Stomach (tissue), 9 donors: ENCODE measurements around the gene ABCA9. TPM values are rescaled to one million over a fixed set of nuclear protein-coding genes. Genes with fewer than 3 reads are reported as not detected.
"Not testable (repeated sequence)": the region's sequence is repeated elsewhere in the genome, so short reads cannot be mapped to it uniquely, and the experiment has no call there.

Experiments used
- DNase-seq, 2 donors: peaks; one replicate each; pipeline versions ENCODE4 v3.0.0 to v3.0.0-alpha.2; 2013 to 2019
- H3K27ac ChIP-seq, 5 donors: fragments of 200-600 bp in 4 of 5; sonication (generic) in 4 of 5; one replicate each; pipeline ENCODE4 v1.5.1; 2013 to 2019; ENCODE audit warnings: mild to moderate bottlenecking in 1 of 5, moderate library complexity in 1 of 5
- H3K27me3 ChIP-seq, 3 donors: fragments of 200-600 bp; sonication (generic); one replicate each; pipeline ENCODE4 v1.5.1; 2017 to 2019; ENCODE audit warnings: mixed run types in 1 of 3
- H3K36me3 ChIP-seq, 4 donors: fragments of 200-600 bp; sonication (generic); 1 replicate in 3 of 4; 2 replicates in 1 of 4; pipeline ENCODE4 v1.5.1; 2016 to 2019
- H3K4me1 ChIP-seq, 4 donors: fragments of 200-600 bp; sonication (generic); one replicate each; pipeline ENCODE4 v1.5.1; 2016 to 2019
- H3K4me3 ChIP-seq, 4 donors: fragments of 200-600 bp; sonication (generic) in 3 of 4; one replicate each; pipeline ENCODE4 v1.5.1; 2016 to 2019; ENCODE audit warnings: mild to moderate bottlenecking in 1 of 4
- H3K9me3 ChIP-seq, 4 donors: fragments of 200-600 bp; sonication (generic); one replicate each; pipeline ENCODE4 v1.5.1; 2016 to 2019
- EP300 ChIP-seq: sonication (generic); formaldehyde crosslinking; IDR thresholded peaks from one replicate; pipeline ENCODE4 v1.6.1; 2017; ENCODE audit warnings: antibody characterized with exemption
- POLR2A ChIP-seq, 4 donors: fragments of 450-650 bp; IDR thresholded peaks; one replicate each; pipeline ENCODE4 v1.6.1; 2016; ENCODE audit warnings: antibody characterized with exemption in 4 of 4, control low read depth in 2 of 4, mild to moderate bottlenecking in 1 of 4, moderate library complexity in 1 of 4
- POLR2AphosphoS5 ChIP-seq, 3 donors: sonication (generic); formaldehyde crosslinking; IDR thresholded peaks; one replicate each; pipeline ENCODE4 v1.6.1; 2016; ENCODE audit warnings: antibody characterized with exemption in 3 of 3
- WGBS, 5 donors: extraction: QIAGEN DNeasy Blood & Tissue Kit in 3 of 5; methylation state at CpG; one replicate each; pipeline versions ENCODE4 v1.1.5 to v1.1.7; 2013 to 2018; 5-methylcytosine and 5-hydroxymethylcytosine counted together
- intact Hi-C: fragments of 100-400 bp; cut with DNase I; formaldehyde crosslinking; loops from one replicate; pipeline ENCODE4 v1.15.1; 2023; ENCODE audit warnings: low total_unique reads
- polyA plus RNA-seq, 3 donors: library from polyadenylated mRNA; stranded (reverse); fragments of 200-250 nt; gene quantifications; one replicate each; pipeline ENCODE4 v1.2.3, GENCODE V29; 2013
- total RNA-seq, 5 donors: library from RNA; depleted of rRNA; stranded (reverse); fragments of >200 nt; gene quantifications; one replicate each; pipeline versions ENCODE4 v1.1.0 to v1.2.3, GENCODE V29; 2014 to 2016
- TF ChIP-seq, protein P1 (sequence below), 7 experiments: fragments of 450-650 bp in 4 of 7; fragments of 200-600 bp in 3 of 7; sonication (generic) in 3 of 7; IDR thresholded peaks; one replicate each; pipeline ENCODE4 v1.5.1; 2016 to 2019; ENCODE audit warnings: antibody characterized with exemption in 7 of 7, control low read depth in 2 of 7, mild to moderate bottlenecking in 1 of 7
- donor health status: healthy with polysubstance abuse.
- donor health status: Bipolar disorder and iron deficiency.
- donor health status: healthy.

ABCA9 gene
- total and polyA plus RNA-seq, 8 donors: 1.4 to 38.5 (median 5.0) TPM

DNA sequence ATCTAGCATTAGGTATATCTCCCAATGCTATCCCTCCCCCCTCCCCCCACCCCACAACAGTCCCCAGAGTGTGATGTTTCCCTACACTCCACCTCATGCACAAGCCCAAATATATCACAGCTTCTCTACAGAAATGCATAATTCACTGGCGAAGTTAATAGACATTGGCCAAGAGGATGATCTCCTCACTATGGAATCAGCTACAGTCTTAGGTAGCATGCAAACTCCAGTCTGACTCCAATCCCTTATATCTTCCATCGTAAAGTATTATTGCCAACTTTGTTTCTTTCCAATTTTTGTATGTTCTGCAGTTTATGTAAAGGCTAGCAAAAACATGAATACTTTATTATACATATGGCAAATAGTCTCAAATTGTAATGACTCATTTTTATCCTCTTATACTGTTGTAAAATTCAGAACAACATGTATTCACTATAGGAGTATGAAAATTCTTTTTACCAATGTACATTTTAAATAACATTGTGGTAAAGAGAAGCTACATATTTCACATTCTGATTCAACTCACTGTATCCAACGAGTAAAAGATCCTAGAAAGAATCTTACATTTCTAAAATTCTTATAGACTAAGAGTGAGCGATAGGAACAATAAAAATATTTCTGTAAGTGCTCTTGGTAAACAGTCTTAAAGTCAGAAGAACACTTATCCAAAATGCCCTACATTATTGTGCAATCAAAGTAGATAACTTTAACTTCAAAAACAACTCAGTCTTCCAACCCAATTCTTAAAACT, 106.4 kb downstream of the ABCA9 start:
- 60 to 71% (median 62%) methylated on average over 4 of the region's 4 CpGs for WGBS, 5 donors
- Histone ChIP-seq H3K4me3 (peak overlapping the region; percentile 9 to 41 (median 31)), H3K27ac (peak overlapping the region in 4 of 5 donors; percentile 9 to 63 (median 24)), H3K4me1 (no peaks in the 10 kb centered on the region), H3K27me3 (no peaks in the 10 kb centered on the region), H3K36me3 (no peaks in the 10 kb centered on the region), H3K9me3 (no peaks in the 10 kb centered on the region)
- intact Hi-C loops: no loop called here
- peak in 1 of 2 donors; percentile 30 for DNase-seq
- no peak for TF ChIP-seq POLR2AphosphoS5 (IDR thresholded peaks at IDR 0.05)
- TF ChIP-seq EP300: no peak
- TF ChIP-seq, protein P1, sequence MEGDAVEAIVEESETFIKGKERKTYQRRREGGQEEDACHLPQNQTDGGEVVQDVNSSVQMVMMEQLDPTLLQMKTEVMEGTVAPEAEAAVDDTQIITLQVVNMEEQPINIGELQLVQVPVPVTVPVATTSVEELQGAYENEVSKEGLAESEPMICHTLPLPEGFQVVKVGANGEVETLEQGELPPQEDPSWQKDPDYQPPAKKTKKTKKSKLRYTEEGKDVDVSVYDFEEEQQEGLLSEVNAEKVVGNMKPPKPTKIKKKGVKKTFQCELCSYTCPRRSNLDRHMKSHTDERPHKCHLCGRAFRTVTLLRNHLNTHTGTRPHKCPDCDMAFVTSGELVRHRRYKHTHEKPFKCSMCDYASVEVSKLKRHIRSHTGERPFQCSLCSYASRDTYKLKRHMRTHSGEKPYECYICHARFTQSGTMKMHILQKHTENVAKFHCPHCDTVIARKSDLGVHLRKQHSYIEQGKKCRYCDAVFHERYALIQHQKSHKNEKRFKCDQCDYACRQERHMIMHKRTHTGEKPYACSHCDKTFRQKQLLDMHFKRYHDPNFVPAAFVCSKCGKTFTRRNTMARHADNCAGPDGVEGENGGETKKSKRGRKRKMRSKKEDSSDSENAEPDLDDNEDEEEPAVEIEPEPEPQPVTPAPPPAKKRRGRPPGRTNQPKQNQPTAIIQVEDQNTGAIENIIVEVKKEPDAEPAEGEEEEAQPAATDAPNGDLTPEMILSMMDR (IDR thresholded peaks at IDR 0.05): no peak
- TF ChIP-seq POLR2A (IDR thresholded peaks at IDR 0.05): no peak

DNA sequence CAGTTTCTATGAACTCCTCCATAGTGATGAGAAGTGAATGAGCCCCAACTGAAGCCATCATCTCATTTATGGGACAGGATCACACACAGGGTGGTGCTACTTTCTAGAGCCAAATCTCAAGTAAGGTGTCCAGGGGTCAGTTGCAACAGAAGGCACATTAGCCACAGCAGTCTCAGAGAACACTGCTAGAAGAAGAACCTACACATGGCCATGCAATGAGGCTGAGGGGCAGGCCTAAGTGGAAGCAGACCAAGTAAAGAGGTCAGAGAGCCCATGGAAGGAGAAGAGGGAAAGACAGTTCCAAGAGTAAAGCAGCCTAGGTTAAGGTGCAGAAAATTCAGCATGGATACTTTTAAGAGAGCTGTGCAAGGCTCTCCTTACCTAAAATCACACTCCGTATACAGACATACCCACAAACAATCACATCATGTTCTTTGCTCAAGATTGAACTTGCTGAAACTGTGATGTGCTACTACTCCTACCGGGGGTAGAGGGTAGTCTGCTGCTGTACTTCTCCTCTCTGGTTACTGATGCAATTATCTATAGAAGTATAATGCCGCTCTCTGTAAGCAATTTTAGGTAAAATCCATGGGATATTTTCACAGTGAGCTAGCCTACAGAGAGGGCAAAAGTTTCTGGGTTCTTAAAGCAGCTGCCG, 107.3 kb downstream of the ABCA9 start:
- Histone ChIP-seq H3K4me3 (peak overlapping the region; percentile 9 to 41 (median 31)), H3K4me1 (no peaks in the 10 kb centered on the region)
- WGBS, 5 donors: 72 to 92% (median 86%) methylated on average over 4 of the region's 4 CpGs

DNA sequence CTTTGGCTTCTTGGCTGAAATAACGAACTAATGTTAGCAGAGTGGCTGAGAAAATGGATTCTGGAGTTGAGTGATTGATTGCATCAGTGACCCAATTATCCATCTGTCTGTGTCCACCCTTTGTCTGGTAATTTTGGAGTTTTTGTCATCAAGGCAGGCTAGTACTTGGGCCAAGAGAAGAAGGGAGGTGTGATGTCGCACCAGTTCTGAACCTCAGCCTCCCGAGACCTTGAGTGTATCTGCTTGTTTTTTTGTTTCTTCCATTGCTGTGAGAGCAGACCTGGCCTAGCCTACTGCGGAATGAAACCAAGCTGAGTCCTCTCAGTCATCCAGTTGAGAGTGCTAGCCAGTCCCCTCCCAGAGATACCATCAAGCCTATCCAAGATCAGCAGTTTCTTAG, 110.0 kb downstream of the ABCA9 start:
- intact Hi-C loops: no loop called here
- no peaks in the 10 kb centered on the region for H3K27me3 ChIP-seq
- no peak for DNase-seq
- H3K9me3 ChIP-seq: no peaks in the 10 kb centered on the region
- no peaks in the 10 kb centered on the region for H3K4me1 ChIP-seq
- TF ChIP-seq, protein P1 (IDR thresholded peaks at IDR 0.05): no peak
- no peak for TF ChIP-seq POLR2AphosphoS5 (IDR thresholded peaks at IDR 0.05)
- TF ChIP-seq EP300: no peak
- TF ChIP-seq POLR2A (IDR thresholded peaks at IDR 0.05): no peak
- no peak overlapping the region for H3K4me3 ChIP-seq
- H3K27ac ChIP-seq: no peak overlapping the region
- H3K36me3 ChIP-seq: no peaks in the 10 kb centered on the region
- WGBS, 5 donors: 81 to 91% (median 86%) methylated on average over 4 of the region's 4 CpGs

More for the DNA sequence above, 107.3 kb downstream of the ABCA9 start:
- Histone ChIP-seq H3K9me3 (no peaks in the 10 kb centered on the region), H3K36me3 (no peaks in the 10 kb centered on the region), H3K27me3 (no peaks in the 10 kb centered on the region), H3K27ac (peak overlapping the region in 1 of 5 donors; percentile 63)
- no peak for DNase-seq
- TF ChIP-seq, protein P1 (IDR thresholded peaks at IDR 0.05): no peak
- TF ChIP-seq POLR2A (IDR thresholded peaks at IDR 0.05): no peak
- no peak for TF ChIP-seq POLR2AphosphoS5 (IDR thresholded peaks at IDR 0.05)
- TF ChIP-seq EP300: no peak
- intact Hi-C loops: no loop called here

DNA sequence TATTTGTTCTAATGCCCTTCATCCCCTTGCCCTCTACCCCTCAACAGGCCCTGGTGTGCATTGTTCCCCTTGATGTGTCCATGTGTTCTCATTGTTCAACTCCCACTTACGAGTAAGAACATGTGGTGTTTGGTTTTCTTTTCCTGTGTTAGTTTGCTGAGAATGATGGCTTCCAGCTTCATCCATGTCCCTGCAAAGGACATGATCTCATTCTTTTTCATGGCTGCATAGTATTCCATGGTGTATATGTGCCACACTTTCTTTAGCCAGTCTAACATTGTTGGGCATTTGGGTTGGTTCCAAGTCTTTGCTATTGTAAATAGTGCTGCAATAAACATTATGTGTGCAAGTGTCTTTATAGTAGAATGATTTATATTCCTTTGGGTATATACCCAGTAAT, 112.9 kb downstream of the ABCA9 start:
- intact Hi-C loops, H3K9me3 ChIP-seq: not testable (repeated sequence)
- WGBS, 5 donors: 85 to 97% (median 96%) methylated on average over 1 of the region's 1 CpG

More for the DNA sequence above, 112.9 kb downstream of the ABCA9 start:
- not testable (repeated sequence) for DNase-seq, H3K27me3 ChIP-seq, H3K4me3 ChIP-seq, H3K27ac ChIP-seq, H3K36me3 ChIP-seq, H3K4me1 ChIP-seq
